Thoracic aorta (tissue), 2 donors: Measurements from ENCODE around the gene KLF13. TPM values are rescaled to one million over a fixed set of nuclear protein-coding genes. Genes with fewer than 3 reads are reported as not detected.
A peak's percentile ranks its signal among the peaks of the same experiment; 100 is the strongest.

ENCODE experiments used
- ATAC-seq: fragments of 150-250 bp; one replicate; pipeline ENCODE4 v1.8.0; 2017; ENCODE audit warnings: low read depth; ENCODE audit not compliant: insufficient number of reproducible peaks, low FRiP score
- DNase-seq: peaks from one replicate; pipeline ENCODE4 v3.0.0-alpha.2; 2020; ENCODE audit warnings: low spot score
- H3K27ac ChIP-seq, 2 donors: fragments of 200-600 bp; sonication (generic); 1 replicate in 1 of 2; 2 replicates in 1 of 2; pipeline ENCODE4 v1.5.1; 2016; ENCODE audit warnings: mild to moderate bottlenecking in 2 of 2, moderate library complexity in 2 of 2
- H3K27me3 ChIP-seq: fragments of 200-600 bp; sonication (generic); replicated peaks from 2 replicates; pipeline ENCODE4 v1.6.0; 2016; ENCODE audit warnings: mild to moderate bottlenecking; ENCODE audit not compliant: insufficient read depth
- H3K36me3 ChIP-seq: fragments of 200-600 bp; sonication (generic); one replicate; pipeline ENCODE4 v1.5.1; 2016
- H3K4me1 ChIP-seq, 2 donors: fragments of 200-600 bp; sonication (generic); 1 replicate in 1 of 2; 2 replicates in 1 of 2; pipeline versions ENCODE4 v1.5.1 to v1.6.0; 2016; ENCODE audit warnings: low read depth in 2 of 2, mild to moderate bottlenecking in 1 of 2; ENCODE audit not compliant: control insufficient read depth in 1 of 2
- H3K4me3 ChIP-seq: fragments of 200-600 bp; sonication (generic); 2 replicates; pipeline ENCODE4 v1.5.1; 2016; ENCODE audit warnings: mild to moderate bottlenecking
- H3K9me3 ChIP-seq: fragments of 200-600 bp; sonication (generic); 2 replicates; pipeline ENCODE4 v1.5.1; 2016
- total RNA-seq, 2 donors: library from RNA; depleted of rRNA; stranded (reverse); fragments of >200 nt; gene quantifications; one replicate each; pipeline versions ENCODE4 v1.1.0 to v1.2.3, GENCODE V29; 2016
- TF ChIP-seq, protein P1 (sequence below): fragments of 200-600 bp; sonication (generic); IDR thresholded peaks from one replicate; pipeline ENCODE4 v1.5.1; 2019; ENCODE audit warnings: antibody characterized with exemption

The KLF13 gene
- total RNA-seq, 2 donors from 2014 or later: 59.5 to 76.5 TPM

GRCh38 chr15:31366169-31366734 lies 39.6 kb downstream of the KLF13 start:
- TF ChIP-seq, protein P1, sequence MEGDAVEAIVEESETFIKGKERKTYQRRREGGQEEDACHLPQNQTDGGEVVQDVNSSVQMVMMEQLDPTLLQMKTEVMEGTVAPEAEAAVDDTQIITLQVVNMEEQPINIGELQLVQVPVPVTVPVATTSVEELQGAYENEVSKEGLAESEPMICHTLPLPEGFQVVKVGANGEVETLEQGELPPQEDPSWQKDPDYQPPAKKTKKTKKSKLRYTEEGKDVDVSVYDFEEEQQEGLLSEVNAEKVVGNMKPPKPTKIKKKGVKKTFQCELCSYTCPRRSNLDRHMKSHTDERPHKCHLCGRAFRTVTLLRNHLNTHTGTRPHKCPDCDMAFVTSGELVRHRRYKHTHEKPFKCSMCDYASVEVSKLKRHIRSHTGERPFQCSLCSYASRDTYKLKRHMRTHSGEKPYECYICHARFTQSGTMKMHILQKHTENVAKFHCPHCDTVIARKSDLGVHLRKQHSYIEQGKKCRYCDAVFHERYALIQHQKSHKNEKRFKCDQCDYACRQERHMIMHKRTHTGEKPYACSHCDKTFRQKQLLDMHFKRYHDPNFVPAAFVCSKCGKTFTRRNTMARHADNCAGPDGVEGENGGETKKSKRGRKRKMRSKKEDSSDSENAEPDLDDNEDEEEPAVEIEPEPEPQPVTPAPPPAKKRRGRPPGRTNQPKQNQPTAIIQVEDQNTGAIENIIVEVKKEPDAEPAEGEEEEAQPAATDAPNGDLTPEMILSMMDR: no peak
- no peaks in the 10 kb centered on the region for H3K9me3 ChIP-seq
- H3K4me1 ChIP-seq: peaks cover 44 to 70% of the 10 kb centered on the region in 2 donors
- ATAC-seq: no peak
- peak overlapping the region; percentile 69 for H3K4me3 ChIP-seq
- H3K27me3 ChIP-seq: no peaks in the 10 kb centered on the region
- H3K27ac ChIP-seq: peak overlapping the region; percentile 80 to 86
- no peaks in the 10 kb centered on the region for H3K36me3 ChIP-seq
- no peak for DNase-seq

DNA sequence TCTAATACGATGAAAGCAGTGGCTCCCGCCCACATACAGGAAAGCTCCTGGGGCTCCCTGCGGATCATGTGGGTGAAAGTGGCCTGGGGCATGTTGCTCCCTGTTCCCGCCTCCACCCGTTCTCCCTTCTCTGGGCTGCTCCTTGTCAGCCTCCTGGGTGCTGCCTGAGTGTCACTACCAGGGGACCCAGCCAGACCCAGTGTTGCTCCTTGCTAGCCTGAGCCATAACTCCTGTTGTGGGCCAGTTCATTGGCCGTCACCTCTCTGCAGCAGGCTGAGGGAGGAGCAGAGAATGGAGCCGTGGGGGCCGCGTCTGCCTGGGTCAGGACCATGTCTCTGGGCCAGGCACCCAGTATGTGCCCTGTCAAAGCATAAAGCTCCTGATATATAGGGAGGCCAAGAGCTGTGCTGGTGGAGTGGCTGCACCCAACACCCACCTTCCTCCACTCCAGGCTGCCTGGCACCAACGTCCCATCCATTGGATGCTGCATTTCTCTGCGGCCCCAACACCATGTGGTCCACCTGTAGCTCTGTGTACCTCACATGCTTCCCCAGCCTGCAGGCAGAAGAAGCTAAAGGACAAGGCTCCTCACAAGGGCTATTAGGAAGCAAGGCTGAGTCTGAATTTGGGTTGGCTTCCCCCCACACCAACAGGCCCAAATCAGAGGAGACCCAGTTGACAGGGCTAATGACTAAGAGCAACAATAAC lies 40.5 kb downstream of the KLF13 start:
- H3K4me3 ChIP-seq: no peak overlapping the region
- H3K27me3 ChIP-seq: no peaks in the 10 kb centered on the region
- TF ChIP-seq, protein P1: no peak
- DNase-seq (no peak), ATAC-seq (no peak)
- H3K4me1 ChIP-seq: peaks cover 35 to 64% of the 10 kb centered on the region in 2 donors
- H3K9me3 ChIP-seq: no peaks in the 10 kb centered on the region
- H3K36me3 ChIP-seq: no peaks in the 10 kb centered on the region
- peak overlapping the region; percentile 80 to 86 for H3K27ac ChIP-seq

DNA sequence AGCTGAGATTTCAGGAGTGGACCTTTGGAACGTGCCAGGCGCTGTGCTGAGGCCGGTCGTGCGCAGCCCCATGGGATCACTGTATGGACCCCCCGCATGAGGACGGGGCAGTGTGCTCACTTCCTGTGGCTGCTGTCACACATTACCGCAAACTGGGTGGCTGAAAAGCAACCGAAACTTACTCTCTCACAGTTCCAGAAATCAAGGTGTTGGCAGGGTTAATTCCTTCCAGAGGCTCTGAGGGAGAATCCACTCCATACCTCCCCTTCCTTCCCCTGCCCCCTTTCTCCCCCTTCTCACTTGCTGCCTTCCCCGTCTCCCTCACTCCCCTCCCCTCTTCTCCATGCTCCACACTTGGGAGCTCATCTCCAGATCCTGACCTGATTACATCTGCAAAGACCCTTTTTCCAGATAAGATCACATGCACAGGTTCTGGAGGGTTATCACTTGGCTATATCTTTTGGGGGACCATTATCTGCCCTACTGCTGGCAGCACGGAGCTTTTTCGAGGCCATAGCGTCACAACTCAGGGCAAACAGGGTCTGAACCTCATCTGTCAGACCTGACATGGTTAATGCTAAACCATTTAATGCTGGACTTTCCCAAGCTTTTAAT lies 41.2 kb downstream of the KLF13 start:
- H3K27ac ChIP-seq: peak overlapping the region; percentile 80 to 86
- TF ChIP-seq, protein P1: no peak
- no peaks in the 10 kb centered on the region for H3K9me3 ChIP-seq
- peaks cover 6% of the 10 kb centered on the region for H3K36me3 ChIP-seq
- no peaks in the 10 kb centered on the region for H3K27me3 ChIP-seq
- H3K4me1 ChIP-seq: peaks cover 40 to 64% of the 10 kb centered on the region in 2 donors
- ATAC-seq (no peak), DNase-seq (no peak)
- no peak overlapping the region for H3K4me3 ChIP-seq

- Histone ChIP-seq H3K4me1 (peaks cover 45 to 67% of the 10 kb centered on the region in 2 donors), H3K9me3 (no peaks in the 10 kb centered on the region), H3K36me3 (peaks cover 13% of the 10 kb centered on the region), H3K27me3 (no peaks in the 10 kb centered on the region), H3K4me3 (no peak overlapping the region), H3K27ac (no peak overlapping the region)
- TF ChIP-seq, protein P1: no peak
- no peak for DNase-seq
- no peak for ATAC-seq
Observed at GRCh38 chr15:31369727-31370126, 43.1 kb downstream of the KLF13 start.

DNA sequence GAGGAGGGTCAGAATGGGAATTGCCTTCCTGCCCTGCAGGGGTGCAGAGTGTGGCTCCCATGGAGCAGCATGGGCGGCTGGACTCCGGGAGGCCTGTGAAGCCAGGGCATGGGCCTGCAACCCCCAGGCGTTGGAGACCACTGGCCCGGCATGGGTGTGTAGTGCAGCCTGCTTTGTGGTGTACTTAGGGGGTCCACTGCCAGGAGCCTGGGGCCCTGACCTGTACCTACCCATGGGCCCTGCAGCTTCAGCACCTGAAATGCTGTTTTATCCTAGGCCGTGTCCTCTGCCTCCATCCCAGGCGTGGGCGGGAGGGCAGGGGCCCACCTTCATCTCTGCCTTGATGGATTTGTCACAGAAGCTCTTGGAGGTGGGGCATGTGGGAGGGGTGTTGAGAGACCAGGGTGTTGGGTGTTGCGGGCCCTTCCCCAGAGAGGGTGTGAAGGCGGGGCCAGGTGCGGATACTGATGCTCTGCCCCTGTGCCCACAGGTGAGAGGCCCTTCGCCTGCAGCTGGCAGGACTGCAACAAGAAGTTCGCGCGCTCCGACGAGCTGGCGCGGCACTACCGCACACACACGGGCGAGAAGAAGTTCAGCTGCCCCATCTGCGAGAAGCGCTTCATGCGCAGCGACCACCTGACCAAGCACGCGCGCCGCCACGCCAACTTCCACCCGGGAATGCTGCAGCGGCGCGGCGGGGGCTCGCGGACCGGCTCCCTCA lies 45.0 kb downstream of the KLF13 start:
- Histone ChIP-seq H3K27me3 (no peaks in the 10 kb centered on the region), H3K4me3 (no peak overlapping the region), H3K36me3 (peaks cover 17% of the 10 kb centered on the region), H3K9me3 (no peaks in the 10 kb centered on the region), H3K27ac (no peak overlapping the region), H3K4me1 (peaks cover 28 to 53% of the 10 kb centered on the region in 2 donors)
- TF ChIP-seq, protein P1: no peak
- no peak for DNase-seq
- ATAC-seq: no peak
